HG03457 (cell line): ENCODE data around the gene BICRAL.
"Not testable (repeated sequence)": the region's sequence is repeated elsewhere in the genome, so short reads cannot be mapped to it uniquely, and the experiment has no call there.

ENCODE experiments used
- ATAC-seq: cut with Tn5 transposase; IDR thresholded peaks from one replicate; pipeline ENCODE4 v1.9.1; 2021; ENCODE audit warnings: moderate number of reproducible peaks; ENCODE audit not compliant: unreplicated experiment

Gene BICRAL

DNA sequence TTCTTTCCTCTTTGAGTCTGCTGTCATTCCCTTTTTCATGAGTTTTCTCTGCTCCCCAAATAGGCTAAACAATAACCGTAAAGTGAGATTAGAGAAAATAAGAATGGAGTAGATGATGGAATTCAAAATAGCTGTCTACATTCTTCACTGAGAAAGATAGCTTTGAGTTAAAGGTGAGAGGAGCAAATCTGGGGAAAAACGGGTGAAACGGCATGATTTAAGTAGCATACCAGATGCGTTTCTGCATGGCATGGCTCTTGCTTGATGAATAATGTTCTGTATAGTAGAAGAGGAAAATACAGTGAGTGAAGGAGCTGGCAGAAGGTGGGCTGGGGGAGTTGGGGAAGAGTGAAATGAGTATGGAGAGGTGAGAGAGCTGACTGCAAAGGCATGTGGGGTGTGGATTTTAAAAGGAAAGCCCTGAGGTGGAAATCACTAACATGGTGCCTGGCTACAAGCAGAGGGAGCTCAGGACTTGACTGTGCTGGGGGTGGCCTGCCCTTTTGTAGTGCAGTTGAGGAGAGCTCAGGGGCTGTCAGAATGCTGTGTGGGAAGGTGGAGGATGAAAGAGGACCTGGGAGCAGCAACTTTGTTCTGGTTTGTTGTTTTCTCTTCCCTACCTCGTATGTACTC lies 8.8 kb downstream of the BICRAL start:
- ATAC-seq = no peak

DNA sequence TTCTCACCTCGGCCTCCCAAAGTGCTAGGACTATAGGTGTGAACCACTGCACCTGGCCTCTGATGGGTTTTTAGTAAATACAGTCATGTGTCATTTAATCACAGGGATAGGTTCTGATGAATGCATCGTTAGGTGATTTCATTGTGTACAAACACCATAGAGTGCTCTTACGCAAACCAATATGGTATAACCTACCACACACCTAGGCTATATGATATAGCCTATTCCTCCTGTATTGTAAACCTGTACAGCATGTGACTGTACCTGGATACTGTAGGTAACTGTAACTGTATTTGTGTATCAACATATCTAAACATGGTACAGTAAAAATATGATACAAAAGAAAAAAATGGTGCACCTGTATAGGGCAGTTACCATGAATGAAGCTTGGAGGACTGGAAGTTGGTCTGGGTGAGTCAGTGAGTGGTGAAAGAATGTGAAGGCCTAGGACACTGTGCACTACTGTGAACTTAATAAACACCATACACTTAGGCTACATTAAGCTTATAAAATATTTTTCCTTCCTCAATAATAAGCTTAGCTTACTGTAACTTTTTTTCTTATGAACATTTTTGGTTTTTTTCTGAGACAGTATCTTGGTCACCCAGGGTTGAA lies 10.0 kb downstream of the BICRAL start:
- ATAC-seq = no peak

DNA sequence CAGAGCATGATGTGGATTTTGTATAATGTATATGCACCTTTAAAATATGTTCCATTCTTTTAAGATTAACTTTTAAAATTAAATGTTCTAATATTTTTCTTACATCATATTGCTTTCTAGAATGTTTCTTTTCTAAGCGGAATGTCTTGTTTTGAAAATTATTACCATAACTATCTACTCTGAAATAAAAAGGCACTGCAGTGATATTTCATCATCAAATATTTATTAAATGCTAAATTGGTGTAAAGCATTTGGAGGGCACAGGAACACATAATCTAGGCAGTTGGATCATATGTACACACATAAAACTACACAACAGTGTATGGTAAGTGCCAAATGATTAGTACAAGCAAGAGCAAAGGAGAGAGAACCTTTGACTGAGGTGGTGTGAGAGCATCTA lies 13.8 kb downstream of the BICRAL start:
- no peak for ATAC-seq

GRCh38 chr6:42796171-42796570 lies 14.3 kb downstream of the BICRAL start:
- no peak for ATAC-seq

DNA sequence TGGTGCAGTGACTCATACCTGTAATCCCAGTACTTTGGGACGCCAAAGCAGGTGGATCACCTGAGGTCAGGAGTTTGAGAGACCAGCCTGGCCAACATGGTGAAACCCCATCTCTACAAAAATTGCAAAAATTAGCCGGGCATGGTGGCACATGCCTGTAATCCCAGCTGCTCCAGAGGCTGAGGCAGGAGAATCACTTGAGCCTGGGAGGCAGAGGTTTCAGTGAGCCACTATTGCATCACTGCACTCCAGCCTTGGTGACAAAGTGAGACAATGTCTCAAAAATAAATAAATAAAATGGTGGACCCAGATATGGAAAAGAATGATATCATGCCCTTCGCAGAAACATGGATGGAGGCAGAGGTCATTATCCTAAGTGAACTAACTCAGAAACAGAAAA lies 15.8 kb downstream of the BICRAL start:
- not testable (repeated sequence) for ATAC-seq

DNA sequence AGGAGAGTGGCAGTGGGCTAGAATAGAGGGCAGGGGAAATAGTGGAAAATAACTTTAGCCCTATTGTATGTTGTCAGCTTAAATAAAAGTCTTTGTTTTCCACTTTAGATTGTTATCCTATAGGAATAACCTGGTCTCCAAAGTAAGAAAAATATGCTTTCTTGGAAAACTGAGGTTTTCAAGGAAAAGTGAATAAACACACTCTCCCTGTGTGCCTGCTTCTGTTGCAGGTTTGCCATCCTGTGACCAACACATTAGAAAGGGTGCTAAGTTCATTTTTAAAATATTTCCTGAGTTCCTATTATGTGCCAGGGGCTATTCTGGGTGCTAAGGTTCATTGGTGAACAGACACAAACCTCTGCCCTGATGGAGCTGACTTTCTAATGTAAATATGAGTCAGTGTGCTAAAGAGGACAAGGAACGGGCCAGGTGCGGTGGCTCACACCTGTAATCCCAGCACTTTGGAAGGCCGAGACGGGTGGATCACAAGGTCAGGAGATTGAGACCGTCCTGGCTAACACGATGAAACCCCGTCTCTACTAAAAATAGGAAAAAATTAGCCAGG lies 23.5 kb downstream of the BICRAL start:
- no peak for ATAC-seq

GRCh38 chr6:42806359-42806758 lies 24.5 kb downstream of the BICRAL start:
- ATAC-seq = not testable (repeated sequence)

DNA sequence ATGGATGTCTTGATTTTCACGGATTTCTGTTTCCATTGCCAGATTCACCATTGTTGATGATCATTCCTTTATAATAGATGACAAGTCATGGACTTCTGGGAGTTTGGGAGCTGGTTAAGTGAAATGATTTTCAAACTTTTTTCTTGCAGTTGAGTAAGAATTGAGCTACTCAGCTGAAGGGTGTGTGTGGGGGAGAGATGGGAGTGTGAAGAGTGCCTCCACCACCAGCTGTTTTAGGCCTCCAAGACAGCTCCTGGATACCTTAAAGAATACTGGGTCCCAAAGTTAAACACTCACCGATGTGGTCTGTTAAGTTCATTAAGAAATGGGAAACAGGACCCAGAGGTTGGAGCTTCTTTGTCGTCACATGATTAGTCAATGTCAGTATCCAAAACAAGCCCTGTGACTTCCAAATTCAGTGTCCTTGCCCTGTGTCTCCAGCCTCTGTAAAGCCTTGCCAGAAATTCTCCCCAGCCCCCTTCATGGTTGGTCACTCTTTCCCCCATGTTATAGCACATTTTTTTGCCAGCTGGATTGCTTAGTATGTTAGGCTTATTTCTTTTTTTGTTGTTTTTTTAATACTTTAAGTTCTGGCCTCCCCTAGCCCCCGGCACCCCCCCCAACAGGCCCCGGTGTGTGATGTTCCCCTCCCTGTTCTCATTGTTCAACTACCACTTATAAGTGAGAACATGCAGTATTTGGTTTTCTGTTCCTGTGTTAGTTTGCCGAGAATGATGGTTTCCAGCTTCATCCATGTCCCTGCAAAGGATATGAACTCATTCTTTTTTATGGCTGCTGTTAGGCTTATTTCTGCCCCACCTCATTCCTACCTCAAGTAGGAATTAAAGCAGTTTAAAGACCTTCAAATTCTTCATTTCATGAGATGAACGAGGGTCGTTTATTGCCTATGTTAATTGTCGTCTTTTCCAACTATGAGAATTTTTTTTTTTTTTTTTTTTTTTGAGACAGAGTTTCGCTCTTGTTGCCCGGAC lies 26.9 kb downstream of the BICRAL start:
- no peak for ATAC-seq

GRCh38 chr6:42813074-42813645 lies 31.3 kb downstream of the BICRAL start:
- no peak for ATAC-seq

GRCh38 chr6:42813906-42814444 lies 32.1 kb downstream of the BICRAL start:
- no peak for ATAC-seq

GRCh38 chr6:42815726-42816125 lies 33.9 kb downstream of the BICRAL start:
- ATAC-seq = not testable (repeated sequence)

GRCh38 chr6:42817907-42818306 lies 36.1 kb downstream of the BICRAL start:
- no peak for ATAC-seq

DNA sequence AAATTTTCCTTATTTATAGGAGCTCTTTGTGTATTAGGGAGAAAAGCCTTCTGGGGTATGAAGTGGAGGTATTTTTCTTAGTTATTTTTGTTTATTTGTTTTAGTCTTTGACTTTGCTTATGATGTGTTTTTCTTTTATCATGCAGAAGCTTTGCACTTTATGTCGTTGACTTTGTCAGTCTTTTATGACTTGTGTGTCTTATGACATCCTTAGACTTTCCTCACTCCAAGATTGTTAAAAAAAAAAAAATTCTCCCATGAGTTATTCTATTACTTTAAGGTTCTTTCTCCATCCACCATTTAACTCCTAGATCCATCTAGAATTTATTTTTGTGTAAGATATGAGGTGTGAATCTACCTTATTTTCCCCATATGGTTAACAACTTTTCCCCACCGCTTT lies 36.6 kb downstream of the BICRAL start:
- ATAC-seq = no peak

DNA sequence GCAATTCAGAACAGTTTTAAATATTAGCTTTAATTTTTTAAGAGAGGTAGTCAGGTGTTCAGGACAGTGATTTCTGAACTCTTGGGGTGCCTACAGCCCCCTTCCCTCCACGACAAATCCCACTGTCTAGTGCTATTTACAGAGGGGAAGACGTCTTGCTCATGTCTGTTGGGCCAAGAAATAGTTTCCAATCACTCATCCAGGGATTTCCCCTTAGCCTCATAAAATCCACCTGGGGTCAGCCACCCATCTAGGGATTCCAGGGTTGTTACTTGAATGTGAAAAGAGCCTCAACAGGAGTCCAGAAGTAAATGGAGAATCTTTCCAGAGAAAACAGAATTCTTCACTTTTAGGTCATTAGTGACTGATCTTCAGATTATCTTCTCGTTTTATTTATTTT lies 37.0 kb downstream of the BICRAL start:
- no peak for ATAC-seq

DNA sequence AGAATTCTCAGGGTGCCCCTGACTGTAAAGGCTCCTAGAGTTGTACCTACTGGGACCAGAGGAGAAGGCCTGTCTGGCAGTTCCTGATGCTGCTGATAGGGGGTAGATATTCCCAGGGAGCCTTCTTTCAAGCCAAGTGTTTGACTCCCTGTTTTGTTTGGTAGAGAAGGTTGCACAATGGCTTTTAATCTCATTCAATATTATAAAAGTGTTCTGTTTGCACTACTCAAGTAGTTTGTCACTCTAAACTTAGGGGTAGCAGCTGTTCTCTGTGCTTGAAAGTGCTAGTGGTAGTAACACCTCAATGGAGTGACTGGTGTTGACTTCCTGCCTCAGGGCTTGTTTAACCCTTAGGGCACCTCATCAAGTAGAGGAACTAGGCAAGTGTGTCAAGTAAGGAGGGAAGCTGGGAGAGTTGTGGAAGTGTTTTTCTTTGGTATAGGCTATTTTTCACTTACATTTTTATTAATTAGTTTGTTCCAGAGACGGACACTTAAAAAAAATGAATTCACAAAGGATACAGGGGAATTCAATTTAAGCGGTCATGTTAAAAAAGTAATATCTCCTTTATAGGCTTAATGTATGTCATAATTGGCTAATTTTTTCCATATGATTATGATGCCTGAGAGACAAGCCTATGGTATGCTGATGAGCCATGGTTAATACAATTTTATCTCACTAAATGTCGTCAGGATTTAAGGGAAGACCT lies 38.1 kb downstream of the BICRAL start:
- ATAC-seq = no peak

DNA sequence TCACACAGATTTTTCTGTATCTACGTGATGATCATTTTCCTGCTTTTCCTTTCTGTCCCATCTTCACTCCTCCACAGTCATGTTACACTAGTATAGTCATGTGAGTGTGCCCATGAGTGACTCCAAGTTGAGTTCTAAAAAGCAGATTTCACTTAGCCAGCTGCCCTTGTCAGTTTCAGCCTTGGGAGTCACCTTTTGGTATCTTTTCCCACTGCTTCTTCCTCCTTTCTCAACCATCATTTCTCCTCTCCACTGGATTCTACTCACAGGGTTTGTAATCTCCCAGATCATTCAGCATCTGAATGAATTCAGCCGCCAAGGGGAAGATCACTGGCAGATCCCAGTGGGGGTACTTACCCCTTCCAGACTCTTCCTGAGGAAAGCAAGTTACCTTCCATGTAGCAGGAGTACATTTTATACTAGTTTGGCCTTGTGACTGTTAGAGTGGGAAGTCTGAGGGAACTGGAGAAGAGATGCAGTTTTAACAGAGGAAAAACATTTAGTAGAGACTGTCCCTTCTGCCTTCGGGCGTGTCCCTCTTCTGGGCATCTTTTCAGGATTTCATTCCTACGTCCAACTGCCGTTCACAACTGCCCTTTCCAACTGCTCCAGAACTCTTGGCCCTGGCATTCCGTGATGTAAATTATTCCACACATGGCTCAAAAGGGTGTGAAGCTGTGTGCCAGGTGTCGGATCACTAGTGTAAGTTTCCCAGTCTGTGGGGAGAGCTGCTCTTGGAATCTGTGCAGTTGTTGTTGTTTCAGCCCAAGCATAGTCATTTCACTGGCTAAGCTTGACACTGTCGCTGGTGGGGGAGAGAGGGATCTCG lies 38.9 kb downstream of the BICRAL start:
- ATAC-seq = no peak

GRCh38 chr6:42821341-42821668 lies 39.5 kb downstream of the BICRAL start:
- ATAC-seq = no peak

DNA sequence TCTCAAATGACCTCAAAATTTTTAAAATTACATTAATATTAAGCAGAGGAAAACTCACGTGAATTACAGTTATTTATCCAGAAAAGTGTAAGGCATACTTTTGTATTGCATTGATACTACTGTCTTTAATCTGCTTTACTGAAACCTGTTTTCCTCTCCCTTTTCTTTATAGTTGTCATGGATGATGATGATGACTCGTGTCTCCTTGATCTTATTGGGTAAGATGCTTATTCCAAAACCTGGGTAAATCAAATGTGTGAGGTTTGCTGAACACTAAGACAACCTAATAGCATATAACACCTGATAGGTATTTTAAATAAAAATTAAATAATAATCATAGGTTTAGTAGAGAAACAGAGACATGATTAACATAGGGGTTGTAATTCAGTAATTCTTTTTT lies 40.0 kb downstream of the BICRAL start:
- no peak for ATAC-seq

DNA sequence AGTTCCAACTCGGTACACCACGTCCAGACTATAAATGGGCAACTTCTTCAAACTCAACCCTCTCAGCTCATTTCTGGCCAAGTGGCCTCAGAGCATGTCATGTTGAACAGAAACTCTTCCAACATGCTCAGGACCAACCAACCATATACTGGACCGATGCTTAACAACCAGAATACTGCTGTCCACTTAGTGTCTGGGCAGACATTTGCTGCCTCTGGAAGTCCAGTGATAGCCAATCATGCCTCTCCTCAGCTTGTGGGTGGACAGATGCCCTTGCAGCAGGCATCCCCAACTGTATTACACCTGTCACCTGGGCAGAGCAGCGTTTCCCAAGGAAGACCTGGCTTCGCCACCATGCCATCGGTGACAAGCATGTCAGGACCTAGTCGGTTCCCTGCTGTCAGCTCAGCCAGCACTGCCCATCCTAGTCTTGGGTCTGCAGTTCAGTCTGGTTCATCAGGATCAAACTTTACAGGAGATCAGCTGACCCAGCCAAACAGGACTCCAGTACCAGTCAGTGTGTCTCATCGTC lies 47.8 kb downstream of the BICRAL start:
- no peak for ATAC-seq
